ENCODE measurements around the gene TBC1D19. TPM values are rescaled to one million over a fixed set of nuclear protein-coding genes. Genes with fewer than 3 reads are reported as not detected.

TBC1D19 gene
- total and polyA plus RNA-seq, 9 of the 15 experiments (the other 6 are each of a cell fraction or from before 2014, with no cell fraction given): 0.73 to 5.6 (median 3.7) TPM

- intact Hi-C loops (cut with micrococcal nuclease): no loop called here
- TF ChIP-seq KHSRP (IDR thresholded peaks at IDR 0.05) (no peak), ARID1B (IDR thresholded peaks at IDR 0.05) (no peak), ZKSCAN8 (CRISPR knock-in tag; IDR thresholded peaks at IDR 0.05) (no peak), ZNF764 (CRISPR knock-in tag; IDR thresholded peaks at IDR 0.05; ENCODE audit: low read depth) (no peak), HIVEP1 (CRISPR knock-in tag; IDR thresholded peaks at IDR 0.05) (no peak), RFX1 (IDR thresholded peaks at IDR 0.05) (no peak), POLR2H (tag; IDR thresholded peaks at IDR 0.05; ENCODE audit: low read depth) (no peak), PRDM10 (IDR thresholded peaks at IDR 0.05; ENCODE audit: partially characterized antibody) (no peak), EHMT2 (IDR thresholded peaks at IDR 0.05) (no peak), RBBP5 (IDR thresholded peaks at IDR 0.05; ENCODE audit: borderline replicate concordance, insufficient read depth, low read length, poor library complexity, severe bottlenecking) (no peak), PBX2 (CRISPR knock-in tag; IDR thresholded peaks at IDR 0.05; ENCODE audit: low read depth) (no peak), PBX2 (tag; conservative IDR thresholded peaks at IDR 0.05; ENCODE audit: low read depth) (no peak), MYBL2 (IDR thresholded peaks at IDR 0.05; ENCODE audit: low read depth) (no peak), MYBL2 (CRISPR knock-in tag; IDR thresholded peaks at IDR 0.05; ENCODE audit: borderline replicate concordance) (no peak), LEF1 (IDR thresholded peaks at IDR 0.05) (no peak), PHB (CRISPR knock-in tag; IDR thresholded peaks at IDR 0.05) (no peak), DACH1 (IDR thresholded peaks at IDR 0.05; ENCODE audit: partially characterized antibody) (no peak)
Observed at GRCh38 chr4:26542991-26543390, 40.9 kb upstream of the TBC1D19 start.

More at GRCh38 chr4:26542991-26543390, 40.9 kb upstream of the TBC1D19 start:
- ATAC-seq (no peak), DNase-seq (ENCODE audit: extremely low read depth in 1 of 4, low spot score in 3 of 4) (no peak), FAIRE-seq (no peak)
- WGBS (ENCODE audit: insufficient coverage, low coverage, missing lambda C conversion rate): 0% methylated on average over 3 of the region's 3 CpGs
- CTCF ChIA-PET (ENCODE audit: low intra/inter-chr PET ratio): no interaction called here
- Histone ChIP-seq H3K79me2 (ENCODE audit: control insufficient read depth, insufficient read depth, low read length) (no peaks in the 10 kb centered on the region), H4K20me1 (replicated peaks; ENCODE audit: control insufficient read depth, insufficient read depth, low read length) (no peaks in the 10 kb centered on the region), H3K9me3 (replicated peaks; ENCODE audit: control insufficient read depth, insufficient read depth, low read depth, low read length) (no peaks in the 10 kb centered on the region), H3K4me3 (no peak overlapping the region), H3K36me3 (ENCODE audit: control insufficient read depth, insufficient read depth, low read length) (no peaks in the 10 kb centered on the region), H3K9ac (ENCODE audit: insufficient read depth in 1 of 2, low read depth in 2 of 2, low read length in 2 of 2) (no peak overlapping the region), H3K9me1 (ENCODE audit: control insufficient read depth, insufficient read depth, low read length) (no peaks in the 10 kb centered on the region), H3K27ac (ENCODE audit: extremely low read depth, low read depth, low read length) (no peak overlapping the region), H2AFZ (ENCODE audit: low read depth, low read length) (no peak overlapping the region), H3K27me3 (ENCODE audit: control insufficient read depth in 2 of 2, insufficient read depth in 2 of 2, low read length in 2 of 2) (no peaks in the 10 kb centered on the region), H3K4me1 (replicated peaks in 1 of 2; ENCODE audit: control insufficient read depth in 2 of 2, insufficient read depth in 2 of 2, low read length in 2 of 2) (no peaks in the 10 kb centered on the region), H3K4me2 (ENCODE audit: insufficient read depth, low read length) (no peak overlapping the region)
- POLR2A ChIA-PET: interaction anchor here (0.6 kb wide), 1 partner anchor 21 kb away, joined by 4 read pairs; no protein-coding TSS in a partner anchor
- no TSS peak for BruUV-seq (replicated peaks)
- in situ Hi-C loops (cut with MboI): no loop called here
